ENCODE results near the gene CARS1.

The CARS1 gene

DNA sequence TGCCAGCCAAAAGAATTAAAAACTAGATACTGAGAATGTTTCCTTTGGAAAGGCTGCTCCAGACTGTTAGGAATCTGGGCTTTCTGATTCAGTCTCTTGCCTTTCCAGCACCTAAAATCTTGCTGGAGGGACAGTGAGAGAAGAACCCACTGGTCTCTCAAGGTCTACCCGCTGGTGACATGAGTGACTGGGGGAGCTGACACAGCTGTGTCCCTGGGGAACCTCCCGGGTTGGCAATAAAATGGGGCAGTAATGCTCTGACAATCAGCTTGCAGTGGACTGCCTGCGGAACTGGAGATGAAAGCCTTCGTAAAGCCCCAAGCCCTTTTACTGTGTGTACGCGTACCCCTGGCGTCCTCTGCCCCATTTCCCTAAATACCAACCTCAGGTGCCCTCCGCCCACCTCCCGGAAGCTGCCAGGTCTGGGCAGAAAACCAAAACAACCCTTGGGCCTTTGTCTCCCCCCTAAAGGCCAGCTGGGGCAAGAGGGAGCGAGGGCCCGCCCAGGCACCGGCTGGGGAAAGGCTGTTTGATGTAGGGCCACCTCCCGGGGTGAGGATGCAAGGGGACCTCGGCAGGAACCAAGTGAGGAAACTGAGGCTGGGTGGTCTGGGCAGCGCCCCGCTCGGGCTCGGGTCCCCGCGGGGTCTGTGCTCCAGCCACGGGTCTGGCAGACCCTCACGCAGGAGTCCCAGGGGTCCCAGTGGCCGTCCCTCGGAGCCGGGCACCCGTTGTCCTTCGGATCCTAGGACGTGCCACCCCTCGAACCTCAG is 741 bp downstream of the CARS1 start:
- H3K9me3 Mint-ChIP-seq = no peaks in the 10 kb centered on the region
- DNase-seq (peak; percentile 45), ATAC-seq (no peak)
- peaks cover 19% of the 10 kb centered on the region for H3K36me3 Mint-ChIP-seq (ENCODE audit: low read depth)
- H3K4me3 Mint-ChIP-seq = peak overlapping the region; percentile 89
- H3K4me1 Mint-ChIP-seq = peaks cover 42% of the 10 kb centered on the region
- no peaks in the 10 kb centered on the region for H3K27me3 Mint-ChIP-seq
- H3K27ac Mint-ChIP-seq = peak overlapping the region; percentile 88

DNA sequence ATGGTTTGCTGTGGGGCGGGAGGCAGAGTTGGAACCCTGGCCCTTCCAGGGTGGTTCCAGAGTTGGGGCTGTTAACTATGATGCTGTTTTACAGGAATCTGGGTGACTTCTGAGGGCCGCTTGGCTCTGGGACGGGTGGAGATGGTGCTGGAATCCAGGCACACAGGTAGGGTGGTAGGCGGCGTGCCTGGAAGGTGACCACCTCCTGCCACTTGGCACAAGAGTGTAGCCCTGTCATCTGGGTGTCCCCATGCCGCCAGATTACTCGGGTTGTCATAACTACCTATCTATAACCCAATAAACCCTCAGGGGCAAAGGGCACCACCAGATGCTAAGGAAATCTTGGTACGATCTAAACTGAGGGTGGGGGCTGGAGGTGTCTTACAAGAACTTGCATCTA is 1.3 kb downstream of the CARS1 start:
- H3K4me1 Mint-ChIP-seq = peaks cover 47% of the 10 kb centered on the region
- peaks cover 20% of the 10 kb centered on the region for H3K36me3 Mint-ChIP-seq (ENCODE audit: low read depth)
- H3K27ac Mint-ChIP-seq = peak overlapping the region; percentile 83
- DNase-seq (no peak), ATAC-seq (no peak)
- peak overlapping the region; percentile 89 for H3K4me3 Mint-ChIP-seq
- no peaks in the 10 kb centered on the region for H3K27me3 Mint-ChIP-seq
- no peaks in the 10 kb centered on the region for H3K9me3 Mint-ChIP-seq

DNA sequence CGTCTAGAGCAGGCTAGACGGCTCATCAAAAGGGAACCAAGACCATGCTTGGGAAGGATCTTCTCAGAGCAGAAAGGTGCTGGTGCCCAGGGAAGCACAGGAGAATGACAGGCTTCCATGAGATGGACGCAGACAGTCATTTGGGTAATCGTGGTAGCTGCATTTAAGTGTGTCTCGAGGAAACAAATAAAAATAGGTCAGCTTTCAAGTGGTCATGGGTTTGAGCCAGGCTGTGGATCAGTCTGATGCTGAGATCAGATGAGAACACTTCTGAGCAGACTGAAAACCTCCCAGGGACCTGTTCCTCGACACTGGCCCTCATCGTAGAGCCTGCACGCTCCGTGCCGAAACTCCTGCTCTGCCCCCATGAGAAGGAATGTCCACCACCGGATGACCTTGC is 4.7 kb downstream of the CARS1 start:
- Mint-ChIP-seq H3K27ac (no peak overlapping the region), H3K36me3 (ENCODE audit: low read depth) (peaks cover 25% of the 10 kb centered on the region), H3K27me3 (no peaks in the 10 kb centered on the region), H3K4me3 (no peak overlapping the region), H3K9me3 (no peaks in the 10 kb centered on the region), H3K4me1 (peaks cover 60% of the 10 kb centered on the region)
- no peak for DNase-seq
- ATAC-seq = no peak

DNA sequence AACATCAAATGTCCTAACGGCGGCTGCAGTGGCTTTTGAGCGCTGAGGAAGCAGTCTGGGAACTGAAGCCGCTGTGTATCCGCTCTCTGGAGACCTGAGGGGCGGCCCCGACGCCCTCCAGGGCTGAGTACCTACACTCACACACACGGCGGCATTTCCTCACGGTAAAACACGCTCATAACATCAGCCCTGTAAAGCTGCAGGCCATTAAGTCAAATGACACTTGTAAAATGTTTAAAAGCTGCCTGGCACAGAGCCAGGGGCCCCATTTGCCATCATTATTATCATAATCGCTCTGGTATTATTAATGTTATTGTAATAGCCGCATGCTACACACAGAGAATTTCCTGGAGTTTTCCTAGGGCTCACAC is 5.1 kb downstream of the CARS1 start:
- H3K27ac Mint-ChIP-seq = no peak overlapping the region
- H3K27me3 Mint-ChIP-seq = no peaks in the 10 kb centered on the region
- peaks cover 57% of the 10 kb centered on the region for H3K4me1 Mint-ChIP-seq
- peaks cover 25% of the 10 kb centered on the region for H3K36me3 Mint-ChIP-seq (ENCODE audit: low read depth)
- no peak overlapping the region for H3K4me3 Mint-ChIP-seq
- DNase-seq (no peak), ATAC-seq (no peak)
- H3K9me3 Mint-ChIP-seq = no peaks in the 10 kb centered on the region

- Mint-ChIP-seq H3K36me3 (ENCODE audit: low read depth) (peaks cover 25% of the 10 kb centered on the region), H3K27ac (no peak overlapping the region), H3K9me3 (no peaks in the 10 kb centered on the region), H3K27me3 (no peaks in the 10 kb centered on the region), H3K4me3 (no peak overlapping the region), H3K4me1 (peaks cover 57% of the 10 kb centered on the region)
- DNase-seq (no peak), ATAC-seq (no peak)
Observed at GRCh38 chr11:3051196-3052108, 5.8 kb downstream of the CARS1 start.

GRCh38 chr11:3050386-3051195 is 6.6 kb downstream of the CARS1 start:
- Mint-ChIP-seq H3K4me1 (peaks cover 48% of the 10 kb centered on the region), H3K27me3 (no peaks in the 10 kb centered on the region), H3K4me3 (no peak overlapping the region), H3K27ac (no peak overlapping the region), H3K36me3 (ENCODE audit: low read depth) (peaks cover 24% of the 10 kb centered on the region), H3K9me3 (no peaks in the 10 kb centered on the region)
- no peak for ATAC-seq
- DNase-seq = no peak

DNA sequence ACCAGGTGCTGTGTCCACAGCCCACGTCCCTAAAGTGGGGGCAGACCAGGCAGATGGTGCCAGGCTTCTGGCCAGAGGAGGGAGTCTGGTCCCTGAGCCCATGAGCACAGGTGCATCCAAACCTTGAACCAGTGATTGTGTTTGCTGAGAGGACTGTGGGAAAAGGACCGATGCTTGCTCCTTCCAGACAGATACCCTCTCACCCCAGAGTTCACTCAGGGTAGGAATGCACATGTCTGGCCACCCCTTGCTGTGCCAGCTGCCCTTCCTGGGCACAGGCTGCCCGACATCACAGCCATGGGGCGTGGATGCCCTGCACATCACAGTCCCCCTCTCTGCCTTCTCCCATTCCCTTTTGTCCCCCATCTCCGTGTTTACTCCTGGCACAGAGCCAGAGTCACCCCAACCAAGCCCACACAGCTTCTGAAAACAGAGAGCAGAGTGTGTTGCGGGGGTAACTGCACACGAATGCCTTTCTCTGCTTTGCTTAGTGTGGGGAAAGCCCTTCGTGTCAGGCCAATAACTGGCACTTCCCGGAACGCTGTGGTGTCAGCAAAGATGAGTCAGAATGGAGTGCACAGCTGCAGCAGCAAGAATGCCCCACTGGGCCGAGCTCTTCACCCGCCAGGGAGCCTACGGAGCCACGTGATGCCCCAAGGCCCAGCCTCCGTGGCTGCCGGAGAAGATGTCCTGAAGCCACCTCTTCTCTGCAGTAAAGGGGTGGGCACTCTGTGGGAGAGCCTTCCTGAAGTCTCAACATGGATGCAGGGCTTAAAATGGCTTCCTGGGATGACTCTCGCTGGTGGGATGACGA is 7.6 kb downstream of the CARS1 start:
- Mint-ChIP-seq H3K4me1 (peaks cover 41% of the 10 kb centered on the region), H3K36me3 (ENCODE audit: low read depth) (peaks cover 21% of the 10 kb centered on the region), H3K27ac (peak overlapping the region; percentile 87), H3K27me3 (no peaks in the 10 kb centered on the region), H3K4me3 (peak overlapping the region; percentile 43), H3K9me3 (no peaks in the 10 kb centered on the region)
- ATAC-seq (peak; percentile 80), DNase-seq (peak; percentile 46)

DNA sequence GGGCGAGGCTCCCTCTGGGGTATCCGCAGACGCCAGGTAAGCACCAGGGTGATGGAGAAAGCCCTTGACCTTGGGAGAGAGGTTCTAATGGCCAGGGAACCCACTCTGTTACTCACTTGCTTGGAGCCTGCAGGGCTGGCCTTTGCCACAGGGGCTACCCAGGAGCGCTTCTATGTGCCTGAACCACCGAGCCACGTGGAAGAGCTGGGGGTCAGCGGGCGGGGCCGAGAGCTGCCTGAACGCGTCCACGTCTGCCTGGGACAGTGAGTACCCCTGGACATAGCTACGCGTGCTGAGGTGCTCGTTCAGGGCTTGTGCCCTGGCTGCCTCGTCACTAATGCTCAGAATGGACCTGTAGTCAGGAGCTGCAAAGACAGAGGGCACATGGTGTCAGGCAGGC is 9.6 kb downstream of the CARS1 start:
- H3K4me3 Mint-ChIP-seq = no peak overlapping the region
- H3K9me3 Mint-ChIP-seq = no peaks in the 10 kb centered on the region
- peaks cover 28% of the 10 kb centered on the region for H3K4me1 Mint-ChIP-seq
- no peak for ATAC-seq
- H3K27ac Mint-ChIP-seq = no peak overlapping the region
- H3K27me3 Mint-ChIP-seq = no peaks in the 10 kb centered on the region
- no peak for DNase-seq
- peaks cover 14% of the 10 kb centered on the region for H3K36me3 Mint-ChIP-seq (ENCODE audit: low read depth)

- H3K27me3 Mint-ChIP-seq = no peaks in the 10 kb centered on the region
- DNase-seq (no peak), ATAC-seq (no peak)
- no peak overlapping the region for H3K27ac Mint-ChIP-seq
- no peak overlapping the region for H3K4me3 Mint-ChIP-seq
- peaks cover 16% of the 10 kb centered on the region for H3K36me3 Mint-ChIP-seq (ENCODE audit: low read depth)
- no peaks in the 10 kb centered on the region for H3K9me3 Mint-ChIP-seq
- H3K4me1 Mint-ChIP-seq = peaks cover 25% of the 10 kb centered on the region
Observed at GRCh38 chr11:3046641-3047040, 10.6 kb downstream of the CARS1 start.

GRCh38 chr11:3046190-3046589 is 11.0 kb downstream of the CARS1 start:
- ATAC-seq (no peak), DNase-seq (no peak)
- Mint-ChIP-seq H3K4me3 (no peak overlapping the region), H3K36me3 (ENCODE audit: low read depth) (peaks cover 18% of the 10 kb centered on the region), H3K27ac (no peak overlapping the region), H3K9me3 (no peaks in the 10 kb centered on the region), H3K4me1 (peaks cover 20% of the 10 kb centered on the region), H3K27me3 (no peaks in the 10 kb centered on the region)

GRCh38 chr11:3044915-3045314 is 12.3 kb downstream of the CARS1 start:
- Mint-ChIP-seq H3K4me1 (peaks cover 10% of the 10 kb centered on the region), H3K36me3 (ENCODE audit: low read depth) (peaks cover 20% of the 10 kb centered on the region), H3K4me3 (no peak overlapping the region), H3K9me3 (no peaks in the 10 kb centered on the region), H3K27me3 (no peaks in the 10 kb centered on the region), H3K27ac (no peak overlapping the region)
- ATAC-seq (no peak), DNase-seq (no peak)

GRCh38 chr11:3044004-3044403 is 13.2 kb downstream of the CARS1 start:
- Mint-ChIP-seq H3K9me3 (no peaks in the 10 kb centered on the region), H3K36me3 (ENCODE audit: low read depth) (peaks cover 25% of the 10 kb centered on the region), H3K4me1 (peaks cover 4% of the 10 kb centered on the region), H3K27me3 (no peaks in the 10 kb centered on the region), H3K4me3 (no peak overlapping the region), H3K27ac (no peak overlapping the region)
- DNase-seq (no peak), ATAC-seq (no peak)

- Mint-ChIP-seq H3K27me3 (no peaks in the 10 kb centered on the region), H3K4me3 (no peak overlapping the region), H3K4me1 (peaks cover 4% of the 10 kb centered on the region), H3K27ac (no peak overlapping the region), H3K36me3 (ENCODE audit: low read depth) (peaks cover 28% of the 10 kb centered on the region), H3K9me3 (no peaks in the 10 kb centered on the region)
- ATAC-seq (no peak), DNase-seq (no peak)
Observed at GRCh38 chr11:3043315-3043871, 13.8 kb downstream of the CARS1 start.
